ENCODE measurements around the gene RHOT1. TPM values are rescaled to one million over a fixed set of nuclear protein-coding genes. Genes with fewer than 3 reads are reported as not detected.
A peak's percentile ranks its signal among the peaks of the same experiment; 100 is the strongest.
"Not testable (repeated sequence)": the region's sequence is repeated elsewhere in the genome, so short reads cannot be mapped to it uniquely, and the experiment has no call there.

RHOT1 gene
- 10 to 100 TPM; 25.1 to 32.7 (median 28.3) TPM for total RNA-seq
- 54.0 TPM for total RNA-seq (2013)

DNA sequence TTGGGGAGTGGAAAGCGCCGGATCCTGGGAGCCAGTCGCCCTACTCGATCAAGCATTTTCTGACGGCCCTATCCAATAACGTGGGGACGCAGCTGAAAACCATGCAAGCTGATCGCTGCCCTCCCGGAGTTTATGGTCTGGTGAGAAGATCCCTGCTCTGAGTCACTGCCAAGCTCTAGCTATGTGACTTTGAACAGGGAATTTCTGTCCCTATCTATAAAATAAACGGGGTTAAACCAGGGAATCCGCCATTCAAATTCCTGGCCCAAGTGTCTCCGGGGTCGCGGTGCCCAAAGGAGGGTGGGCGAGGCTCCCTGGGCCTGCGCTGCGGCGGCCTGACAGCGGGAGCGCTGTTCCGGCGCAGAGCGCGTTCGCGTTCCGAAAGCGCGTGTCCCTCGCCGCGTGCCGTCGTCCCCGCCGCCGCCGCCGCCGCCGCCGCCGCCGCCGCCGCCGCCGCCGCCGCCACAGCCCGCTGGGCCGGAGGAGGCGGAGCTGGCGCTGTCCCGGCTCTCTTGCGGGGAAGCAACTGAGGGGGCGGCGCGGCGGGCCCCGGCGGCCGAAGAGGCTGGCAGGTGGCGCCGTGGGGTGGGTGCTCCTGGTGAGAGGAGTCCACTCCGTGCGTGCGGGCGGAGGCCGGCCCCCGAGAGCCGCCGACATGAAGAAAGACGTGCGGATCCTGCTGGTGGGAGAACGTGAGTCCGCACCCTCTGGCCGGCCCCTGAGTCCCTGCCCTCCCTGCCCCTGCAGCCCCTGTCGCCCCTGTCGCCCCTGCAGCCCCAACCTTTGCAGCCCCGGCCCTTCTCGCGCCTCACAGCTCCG lies at the start of gene RHOT1:
RHOT1 (plus strand) TSS at position 465 of the 819 bp plus-strand sequence; CDS start at position 656, 191 bp downstream.
- TF ChIP-seq CTCF (IDR thresholded peaks at IDR 0.05) = peak; percentile 41
- H3K4me3 Mint-ChIP-seq = peak within 1 kb of the TSS; percentile 95
- DNase-seq (peak; percentile 76 to 88), ATAC-seq (peak; percentile 76 to 89 (median 88))
- peak within 1 kb of the TSS; percentile 94 for H3K4me3 ChIP-seq (ENCODE audit: low read length)
- H3K9me3 Mint-ChIP-seq = no peaks in the 10 kb centered on the region
- WGBS (ENCODE audit: insufficient coverage) = under 1% methylated on average over 84 of the region's 84 CpGs
- peaks cover 16% of the 10 kb centered on the region for H3K4me1 ChIP-seq (ENCODE audit: control insufficient read depth, insufficient read depth, low read length)
- no peaks in the 10 kb centered on the region for H3K27me3 Mint-ChIP-seq (ENCODE audit: low read depth in 2 of 2)
- H3K36me3 Mint-ChIP-seq = no peaks in the 10 kb centered on the region
- H3K9me3 ChIP-seq (ENCODE audit: control insufficient read depth, insufficient read depth, low read length) = no peaks in the 10 kb centered on the region
- H3K27ac Mint-ChIP-seq = peak within 1 kb of the TSS; percentile 90 to 92
- no peaks in the 10 kb centered on the region for H3K27me3 ChIP-seq (ENCODE audit: control insufficient read depth, insufficient read depth, low read length)
- H3K27ac ChIP-seq (ENCODE audit: low read length) = peak within 1 kb of the TSS; percentile 72
- intact Hi-C loops (cut with micrococcal nuclease) = no loop called here
- H3K4me1 Mint-ChIP-seq = peaks cover 25 to 30% of the 10 kb centered on the region in 2 donors
- no peaks in the 10 kb centered on the region for H3K36me3 ChIP-seq (ENCODE audit: control insufficient read depth, insufficient read depth, low read length)

- no peaks in the 10 kb centered on the region for H3K27me3 Mint-ChIP-seq (ENCODE audit: low read depth in 2 of 2)
Measured at GRCh38 chr17:32099686-32100085, 42.6 kb upstream of the RHOT1 start.

GRCh38 chr17:32100323-32100722 lies 42.0 kb upstream of the RHOT1 start:
- H3K36me3 Mint-ChIP-seq; H3K4me3 Mint-ChIP-seq; DNase-seq; ATAC-seq; H3K27me3 Mint-ChIP-seq (ENCODE audit: low read depth in 2 of 2); H3K27ac ChIP-seq (ENCODE audit: low read length); H3K27ac Mint-ChIP-seq; H3K9me3 Mint-ChIP-seq; H3K4me1 ChIP-seq (ENCODE audit: control insufficient read depth, insufficient read depth, low read length); H3K9me3 ChIP-seq (ENCODE audit: control insufficient read depth, insufficient read depth, low read length); H3K27me3 ChIP-seq (ENCODE audit: control insufficient read depth, insufficient read depth, low read length); H3K4me3 ChIP-seq (ENCODE audit: low read length); H3K36me3 ChIP-seq (ENCODE audit: control insufficient read depth, insufficient read depth, low read length); intact Hi-C loops (cut with micrococcal nuclease): not testable (repeated sequence)
- H3K4me1 Mint-ChIP-seq = peaks cover 8 to 16% of the 10 kb centered on the region in 2 donors
- 97% methylated on average over 7 of the region's 8 CpGs for WGBS (ENCODE audit: insufficient coverage)

More at GRCh38 chr17:32099686-32100085, 42.6 kb upstream of the RHOT1 start:
- Histone ChIP-seq H3K4me3 (ENCODE audit: low read length) (no peak overlapping the region), H3K27ac (ENCODE audit: low read length) (no peak overlapping the region), H3K36me3 (ENCODE audit: control insufficient read depth, insufficient read depth, low read length) (no peaks in the 10 kb centered on the region), H3K27me3 (ENCODE audit: control insufficient read depth, insufficient read depth, low read length) (no peaks in the 10 kb centered on the region), H3K9me3 (ENCODE audit: control insufficient read depth, insufficient read depth, low read length) (no peaks in the 10 kb centered on the region), H3K4me1 (ENCODE audit: control insufficient read depth, insufficient read depth, low read length) (peaks cover 9% of the 10 kb centered on the region)
- Mint-ChIP-seq H3K4me3 (no peak overlapping the region), H3K36me3 (no peaks in the 10 kb centered on the region), H3K27ac (no peak overlapping the region), H3K4me1 (peaks cover 8 to 14% of the 10 kb centered on the region in 2 donors), H3K9me3 (no peaks in the 10 kb centered on the region)
- no peak for ATAC-seq
- intact Hi-C loops (cut with micrococcal nuclease) = no loop called here
- WGBS (ENCODE audit: insufficient coverage) = 100% methylated on average over 1 of the region's 2 CpGs
- TF ChIP-seq CTCF (IDR thresholded peaks at IDR 0.05) = no peak
- no peak for DNase-seq

DNA sequence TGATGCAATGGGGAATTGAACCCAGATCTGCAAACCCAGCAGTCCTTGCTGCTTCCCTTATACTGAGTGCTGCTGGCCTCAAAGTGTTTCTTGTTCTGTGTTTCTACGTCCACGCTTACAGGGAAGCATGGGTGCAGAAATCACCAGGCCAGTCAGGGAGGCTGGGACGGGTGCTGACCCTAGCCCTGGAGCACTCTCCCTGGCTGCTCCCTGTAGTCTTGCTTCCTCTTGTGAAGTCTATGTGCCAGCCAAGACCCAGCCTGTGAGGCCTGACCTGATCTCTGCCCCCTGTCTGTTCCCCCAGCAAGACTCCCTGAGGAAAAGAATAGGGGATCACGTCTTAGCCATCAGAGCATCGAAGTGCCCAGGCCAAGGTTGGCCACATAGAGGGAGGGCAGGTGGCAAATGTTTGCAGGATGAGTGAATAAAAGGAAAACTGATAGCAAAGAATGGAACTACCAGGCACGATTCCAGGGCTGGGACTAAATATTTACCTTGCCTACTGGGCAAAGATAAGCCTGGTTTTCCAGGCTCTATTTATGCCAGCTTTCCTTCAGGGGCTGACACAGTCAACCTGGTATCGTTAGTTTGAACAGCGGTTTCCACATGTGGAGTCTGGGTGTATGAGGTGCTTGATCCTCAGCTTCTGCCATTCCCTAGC lies 41.2 kb upstream of the RHOT1 start:
- peaks cover 8 to 20% of the 10 kb centered on the region in 2 donors for H3K4me1 Mint-ChIP-seq
- H3K4me1 ChIP-seq (ENCODE audit: control insufficient read depth, insufficient read depth, low read length) = peaks cover 9% of the 10 kb centered on the region
- WGBS (ENCODE audit: insufficient coverage) = 92% methylated on average over 8 of the region's 8 CpGs
- H3K36me3 Mint-ChIP-seq = no peaks in the 10 kb centered on the region
- no peak for TF ChIP-seq CTCF (IDR thresholded peaks at IDR 0.05)
- no peaks in the 10 kb centered on the region for H3K36me3 ChIP-seq (ENCODE audit: control insufficient read depth, insufficient read depth, low read length)
- no peak overlapping the region for H3K4me3 Mint-ChIP-seq
- H3K4me3 ChIP-seq (ENCODE audit: low read length) = no peak overlapping the region
- H3K9me3 ChIP-seq (ENCODE audit: control insufficient read depth, insufficient read depth, low read length) = no peaks in the 10 kb centered on the region
- H3K9me3 Mint-ChIP-seq = no peaks in the 10 kb centered on the region
- ATAC-seq (no peak), DNase-seq (no peak)
- no peaks in the 10 kb centered on the region for H3K27me3 ChIP-seq (ENCODE audit: control insufficient read depth, insufficient read depth, low read length)
- no peak overlapping the region for H3K27ac ChIP-seq (ENCODE audit: low read length)
- intact Hi-C loops (cut with micrococcal nuclease) = no loop called here
- no peak overlapping the region for H3K27ac Mint-ChIP-seq
- H3K27me3 Mint-ChIP-seq (ENCODE audit: low read depth in 2 of 2) = no peaks in the 10 kb centered on the region
